HS-27A (cell line): ENCODE results near the gene PICK1.
"Not testable (repeated sequence)": the region's sequence is repeated elsewhere in the genome, so short reads cannot be mapped to it uniquely, and the experiment has no call there.

Experiments
- DNase-seq: peaks from one replicate; pipeline ENCODE4 v3.0.0-alpha.2; 2012; ENCODE audit warnings: low read depth, missing footprints

The PICK1 gene

DNA sequence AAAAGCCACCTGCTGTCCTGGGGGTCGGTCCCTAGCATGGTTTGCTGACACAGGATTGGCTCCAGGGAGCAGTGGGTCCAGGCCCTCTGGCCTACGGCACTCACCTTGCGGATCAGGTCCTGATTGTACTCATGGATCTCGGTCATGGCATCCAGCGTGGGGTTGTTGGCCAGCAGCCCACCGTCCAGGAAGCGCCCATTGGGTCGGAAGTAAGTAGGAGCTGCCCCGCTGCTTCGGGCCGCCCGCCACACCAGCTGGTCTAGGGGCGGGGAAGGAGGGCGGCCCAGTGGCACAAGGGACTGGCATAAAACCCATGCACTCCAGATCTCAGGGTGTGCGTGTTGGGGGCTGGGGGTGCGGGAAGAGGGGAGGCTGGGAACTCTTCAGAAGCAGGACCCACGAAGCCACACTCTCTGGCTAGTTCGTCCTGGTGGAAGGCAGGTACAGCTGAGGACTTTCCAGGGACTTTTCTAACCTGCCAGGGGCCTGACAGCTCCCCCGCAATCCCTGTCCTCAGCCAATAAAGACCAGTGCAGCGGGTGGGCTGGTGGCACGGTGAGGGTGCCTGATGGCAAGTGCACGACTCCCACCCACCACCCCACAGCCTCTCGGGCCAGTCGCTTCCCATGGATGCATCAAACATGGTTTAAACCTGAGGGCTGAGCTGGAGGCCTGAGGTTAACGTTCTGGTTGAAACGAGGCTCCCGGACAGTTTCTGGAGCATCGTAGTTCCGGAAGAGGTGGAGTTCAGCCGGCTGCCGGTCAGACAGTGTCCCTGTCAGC lies 58.4 kb downstream of the PICK1 start:
- no peak for DNase-seq

DNA sequence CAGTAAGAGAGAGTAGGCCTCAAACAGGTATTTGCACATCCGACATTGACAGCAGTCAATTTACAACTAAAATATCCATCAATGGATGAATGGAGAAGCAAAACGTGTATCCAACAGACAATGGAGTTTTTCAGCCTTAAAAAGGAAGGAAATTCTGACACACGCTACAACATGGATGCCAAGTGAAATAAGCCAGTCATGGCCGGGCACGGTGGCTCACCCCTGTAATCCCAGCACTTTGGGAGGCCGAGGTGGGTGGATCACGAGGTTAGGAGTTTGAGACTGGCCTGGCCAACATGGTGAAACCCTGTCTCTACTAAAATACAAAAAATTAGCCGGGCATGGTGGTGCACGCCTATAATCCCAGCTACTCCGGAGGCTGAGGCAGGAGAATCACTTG lies 60.4 kb downstream of the PICK1 start:
- DNase-seq: not testable (repeated sequence)

DNA sequence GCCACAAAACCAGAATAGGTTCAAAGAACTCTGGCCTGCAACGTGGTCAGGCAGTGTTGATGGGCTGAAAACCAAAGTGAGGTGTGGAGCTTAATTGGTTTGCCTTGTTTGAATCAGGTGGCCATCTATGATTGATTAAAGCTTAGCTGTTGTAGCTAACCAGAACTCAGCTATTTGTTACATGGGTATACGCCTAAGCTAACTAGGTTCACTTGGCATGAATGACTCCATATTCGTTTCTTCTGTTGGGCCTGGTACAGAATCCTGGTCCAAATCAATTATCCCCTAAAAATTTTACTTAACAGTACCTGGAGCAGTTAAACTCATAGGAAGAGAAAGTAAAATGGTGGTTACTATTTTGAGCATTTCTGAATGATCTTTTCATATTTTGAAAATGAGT lies 61.0 kb downstream of the PICK1 start:
- DNase-seq: no peak

DNA sequence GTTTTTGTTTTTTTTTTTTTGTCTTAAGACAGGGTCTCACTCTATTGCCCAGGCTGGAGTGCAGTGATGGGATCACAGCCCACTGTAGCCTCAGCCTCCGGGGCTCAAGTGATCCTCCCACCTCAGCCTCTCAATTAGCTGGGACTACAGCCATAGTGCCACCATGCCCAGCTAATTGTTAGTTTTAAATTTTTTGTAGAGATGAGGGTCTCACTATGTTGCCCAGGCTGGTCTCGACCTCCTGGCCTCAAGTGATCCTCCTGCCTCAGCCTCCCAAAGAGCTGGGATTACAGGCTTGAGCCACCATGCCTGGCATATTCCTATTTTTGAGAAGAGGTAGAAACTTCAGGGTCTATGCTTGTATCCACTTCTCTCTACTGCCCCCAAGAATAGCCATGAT lies 61.5 kb downstream of the PICK1 start:
- not testable (repeated sequence) for DNase-seq

DNA sequence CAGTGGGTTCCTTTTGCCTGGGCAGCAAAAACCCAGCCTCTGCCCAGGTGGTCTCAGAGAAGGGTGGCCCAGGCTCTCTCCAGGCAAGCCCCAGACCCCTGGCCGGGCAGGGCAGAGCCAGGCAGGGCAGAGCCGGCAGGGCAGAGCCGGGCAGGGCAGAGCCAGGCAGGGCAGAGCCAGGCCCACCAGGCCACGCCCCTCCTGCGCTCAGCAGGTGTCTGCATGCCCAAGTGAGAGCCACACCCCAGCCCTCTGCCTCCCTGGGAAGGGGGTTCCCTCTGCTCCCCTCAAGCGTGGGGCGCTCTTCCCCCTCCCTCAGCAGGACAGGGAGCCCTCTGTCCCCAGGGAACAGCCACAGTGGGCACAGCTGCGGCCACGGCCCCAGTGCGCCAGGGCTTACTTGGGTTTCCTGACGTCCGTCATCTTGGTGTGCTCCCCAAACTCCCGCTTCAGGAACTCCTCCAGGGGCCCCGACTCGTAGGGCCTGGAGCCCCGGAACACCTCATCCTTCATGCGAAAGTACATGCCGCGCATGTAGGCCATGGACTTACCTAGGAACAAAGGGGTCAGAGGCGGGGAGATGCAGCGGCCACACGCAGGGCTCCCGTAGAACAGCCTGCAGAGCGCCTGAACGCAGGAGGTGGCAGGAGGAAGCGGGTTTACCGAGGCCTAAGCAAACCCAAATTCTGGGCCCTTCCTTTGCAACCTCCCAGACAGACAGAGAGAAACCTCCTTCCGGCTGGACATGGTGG lies 63.3 kb downstream of the PICK1 start:
- no peak for DNase-seq

DNA sequence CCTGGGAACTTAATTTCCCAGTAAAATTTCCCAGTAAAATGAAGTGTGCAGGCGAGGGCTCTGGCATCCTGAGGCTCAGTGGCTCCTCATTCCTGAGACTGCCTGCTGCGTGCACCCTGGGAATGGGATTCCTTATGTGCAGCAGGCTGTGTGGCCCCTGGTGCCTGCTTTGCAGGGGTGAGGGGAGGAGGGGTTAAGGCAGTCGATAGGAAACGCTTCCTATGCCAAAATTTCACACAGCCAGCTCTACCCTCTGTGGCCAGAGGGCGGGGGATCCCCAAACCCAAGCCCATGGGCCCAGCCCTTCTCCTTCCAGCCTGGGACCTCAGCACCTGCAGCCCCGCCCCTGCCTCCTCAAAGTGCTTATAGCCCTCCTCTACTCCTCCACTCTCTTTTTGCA lies 65.4 kb downstream of the PICK1 start:
- DNase-seq: no peak

DNA sequence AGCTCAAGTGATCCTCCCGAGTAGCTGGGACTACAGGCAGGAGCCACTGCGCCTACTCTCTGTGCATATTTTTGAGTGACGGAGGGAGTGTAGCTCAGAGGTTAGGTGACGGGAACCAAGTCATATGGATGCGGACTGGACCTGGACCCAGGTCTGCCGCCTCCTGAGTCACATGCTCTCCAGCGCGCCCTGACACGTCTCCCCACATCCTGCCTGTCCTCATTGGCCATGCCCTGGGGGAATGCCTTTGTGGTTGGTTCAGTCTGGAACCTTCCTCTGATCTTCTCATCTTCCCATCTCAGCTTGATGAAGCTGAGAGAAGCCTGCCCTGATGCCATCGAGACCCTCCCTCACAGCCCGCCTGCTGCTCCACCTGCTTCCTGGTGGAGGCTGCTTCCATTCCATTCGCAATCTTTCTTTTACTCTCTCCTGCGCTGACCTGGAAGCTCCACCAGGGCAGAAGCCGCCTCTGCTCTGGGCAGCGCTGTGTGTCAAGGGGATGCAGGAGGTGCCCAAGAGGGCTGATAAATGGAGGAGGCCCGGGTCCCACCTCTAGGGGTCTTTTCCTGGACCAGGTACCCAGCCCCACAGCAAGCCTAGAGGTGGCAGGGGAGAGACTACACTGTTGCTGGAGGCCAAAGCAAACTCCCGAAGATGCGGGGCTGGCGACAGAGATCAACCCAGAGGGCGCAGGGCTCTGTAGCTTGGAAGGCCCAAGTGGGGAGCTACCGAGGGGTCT lies 67.2 kb downstream of the PICK1 start:
- DNase-seq: no peak

DNA sequence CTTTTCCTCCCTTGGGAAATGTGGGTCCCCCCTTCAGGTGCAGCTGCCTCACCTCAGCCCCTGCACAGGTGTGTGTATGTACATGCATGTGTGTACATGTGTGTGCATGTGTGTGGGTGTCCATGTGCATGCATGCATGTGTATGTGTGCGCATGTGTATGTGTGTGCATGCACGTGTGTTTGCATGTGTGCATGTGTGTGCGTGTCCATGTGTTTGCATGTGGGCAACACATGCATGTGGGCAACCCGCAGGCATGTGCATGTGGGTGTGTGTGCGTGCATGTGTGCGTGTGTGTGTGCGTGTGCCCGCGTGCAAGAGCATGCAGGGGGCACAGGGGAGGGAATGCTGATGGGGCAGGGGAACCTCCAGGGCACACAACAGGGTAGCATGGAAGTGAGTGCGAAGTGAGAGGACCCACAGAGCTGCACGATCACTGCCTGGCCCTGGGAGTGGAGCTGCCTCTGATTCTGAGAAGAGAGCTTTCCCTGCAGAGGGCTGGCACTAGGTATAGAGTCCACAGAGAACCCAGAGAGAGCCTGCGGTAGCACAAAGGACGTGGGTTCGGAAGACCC lies 67.9 kb downstream of the PICK1 start:
- no peak for DNase-seq
